Astrocyte of the cerebellum (primary cell): Measurements from ENCODE around the gene PRKN.

ENCODE experiments used
- DNase-seq: peaks from one replicate; pipeline ENCODE4 v3.0.0-alpha.2; 2011; ENCODE audit warnings: low read depth
- H3K4me3 ChIP-seq: 2 replicates; pipeline ENCODE4 v1.5.1; 2011; ENCODE audit warnings: mild to moderate bottlenecking, low read depth, low read length, moderate library complexity
- in situ Hi-C: cut with HindIII; loops from 2 replicates; pipeline ENCODE4 v1.10.0; 2017; ENCODE audit warnings: low sequenced_read_pairs
- TF ChIP-seq, protein P1 (sequence below): IDR thresholded peaks from 2 replicates; pipeline ENCODE4 v1.5.1; 2012; ENCODE audit warnings: low read length, low read depth, moderate library complexity, mild to moderate bottlenecking; ENCODE audit errors: missing control alignments

PRKN gene

DNA sequence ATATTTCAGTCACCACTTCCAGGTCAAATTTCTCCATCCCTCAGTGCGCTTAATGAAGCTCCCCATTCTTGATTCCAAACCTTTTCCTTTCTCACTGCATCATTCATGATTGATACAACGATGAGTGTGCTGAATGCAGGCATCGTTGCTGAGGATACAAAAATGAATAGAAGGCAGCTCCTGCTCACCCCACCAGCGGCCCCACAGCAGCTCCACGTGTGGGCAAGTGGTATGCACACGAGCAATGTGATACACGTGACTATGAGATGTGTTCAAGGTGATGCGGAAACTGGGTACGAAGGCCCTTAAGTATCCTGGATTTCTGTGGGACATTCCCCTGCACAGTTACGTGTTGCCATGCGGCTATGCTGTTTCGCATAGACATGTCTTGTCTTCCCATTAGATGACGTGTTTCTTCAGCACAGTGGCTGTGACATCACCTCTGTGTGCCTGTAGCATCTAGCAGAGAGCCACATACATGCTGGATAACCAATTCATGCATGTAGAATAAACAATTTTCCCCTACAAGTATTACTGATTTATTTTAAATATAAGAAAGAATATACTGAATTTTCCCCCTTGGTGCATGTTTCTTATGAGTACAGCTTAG lies 1193.2 kb downstream of the PRKN start:
- DNase-seq, result no peak
- TF ChIP-seq, protein P1, sequence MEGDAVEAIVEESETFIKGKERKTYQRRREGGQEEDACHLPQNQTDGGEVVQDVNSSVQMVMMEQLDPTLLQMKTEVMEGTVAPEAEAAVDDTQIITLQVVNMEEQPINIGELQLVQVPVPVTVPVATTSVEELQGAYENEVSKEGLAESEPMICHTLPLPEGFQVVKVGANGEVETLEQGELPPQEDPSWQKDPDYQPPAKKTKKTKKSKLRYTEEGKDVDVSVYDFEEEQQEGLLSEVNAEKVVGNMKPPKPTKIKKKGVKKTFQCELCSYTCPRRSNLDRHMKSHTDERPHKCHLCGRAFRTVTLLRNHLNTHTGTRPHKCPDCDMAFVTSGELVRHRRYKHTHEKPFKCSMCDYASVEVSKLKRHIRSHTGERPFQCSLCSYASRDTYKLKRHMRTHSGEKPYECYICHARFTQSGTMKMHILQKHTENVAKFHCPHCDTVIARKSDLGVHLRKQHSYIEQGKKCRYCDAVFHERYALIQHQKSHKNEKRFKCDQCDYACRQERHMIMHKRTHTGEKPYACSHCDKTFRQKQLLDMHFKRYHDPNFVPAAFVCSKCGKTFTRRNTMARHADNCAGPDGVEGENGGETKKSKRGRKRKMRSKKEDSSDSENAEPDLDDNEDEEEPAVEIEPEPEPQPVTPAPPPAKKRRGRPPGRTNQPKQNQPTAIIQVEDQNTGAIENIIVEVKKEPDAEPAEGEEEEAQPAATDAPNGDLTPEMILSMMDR, result no peak
- in situ Hi-C loops, result no loop called here
- no peak overlapping the region for H3K4me3 ChIP-seq

DNA sequence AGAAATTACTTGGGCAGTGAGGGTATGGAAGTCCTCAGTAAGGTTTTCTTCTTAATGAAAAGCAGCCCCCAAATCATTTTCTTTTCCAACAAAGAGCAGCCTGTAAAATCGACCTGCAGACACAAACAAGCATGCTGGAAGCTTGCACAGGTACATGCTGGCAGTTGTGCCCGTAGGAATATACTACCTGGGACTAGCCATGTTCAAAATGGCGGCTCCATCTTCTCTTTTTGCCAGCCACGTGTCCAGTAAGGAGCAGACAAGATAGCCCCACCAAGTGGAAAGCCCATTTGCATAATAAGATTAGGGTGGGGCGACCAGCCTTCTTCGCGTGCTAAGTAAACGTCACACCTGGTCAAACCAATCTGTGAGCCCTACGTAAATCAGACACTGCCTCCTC lies 1194.3 kb downstream of the PRKN start:
- no peak overlapping the region for H3K4me3 ChIP-seq
- DNase-seq, result no peak
- in situ Hi-C loops, result no loop called here
- TF ChIP-seq, protein P1, result no peak

DNA sequence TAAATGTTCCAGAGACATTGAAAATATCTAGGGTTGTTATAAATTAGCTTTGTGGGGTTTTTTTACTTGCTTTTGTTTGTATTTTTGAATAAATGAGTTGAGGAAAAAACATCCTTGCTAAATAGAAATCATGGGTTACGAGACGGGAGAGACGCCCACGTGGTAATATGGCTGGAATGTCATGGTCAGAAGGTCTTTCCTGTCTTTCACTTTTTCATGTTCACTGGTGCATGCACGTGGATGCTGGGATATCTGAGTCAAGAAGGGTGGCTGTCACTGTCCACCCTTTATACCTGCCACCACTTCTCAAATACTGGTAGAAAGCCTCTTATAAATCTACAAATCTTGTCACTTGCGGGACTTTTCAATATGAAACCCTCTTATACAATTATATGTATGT lies 1195.0 kb downstream of the PRKN start:
- TF ChIP-seq, protein P1, result no peak
- DNase-seq, result no peak
- H3K4me3 ChIP-seq, result no peak overlapping the region
- in situ Hi-C loops, result no loop called here

DNA sequence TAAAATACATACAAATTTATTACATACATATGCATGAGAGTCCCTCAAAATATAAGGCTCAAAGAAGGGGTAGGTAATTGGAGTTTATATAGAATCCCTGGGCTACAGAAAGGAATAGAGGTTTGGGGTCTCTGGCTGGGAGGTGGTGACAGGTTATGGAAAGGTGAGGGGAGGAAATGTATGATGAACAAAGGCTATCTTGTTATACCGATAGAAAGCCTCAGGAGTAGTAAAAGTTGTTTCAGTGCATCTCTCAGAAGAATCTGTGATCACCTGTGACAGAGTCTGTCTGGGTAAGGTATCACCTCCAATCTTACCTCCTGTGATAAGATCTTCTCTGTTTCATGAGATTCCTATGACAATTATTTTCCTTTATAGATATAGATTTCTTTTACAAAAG lies 1200.8 kb downstream of the PRKN start:
- TF ChIP-seq, protein P1, result no peak
- no peak for DNase-seq
- in situ Hi-C loops, result no loop called here
- H3K4me3 ChIP-seq, result no peak overlapping the region

DNA sequence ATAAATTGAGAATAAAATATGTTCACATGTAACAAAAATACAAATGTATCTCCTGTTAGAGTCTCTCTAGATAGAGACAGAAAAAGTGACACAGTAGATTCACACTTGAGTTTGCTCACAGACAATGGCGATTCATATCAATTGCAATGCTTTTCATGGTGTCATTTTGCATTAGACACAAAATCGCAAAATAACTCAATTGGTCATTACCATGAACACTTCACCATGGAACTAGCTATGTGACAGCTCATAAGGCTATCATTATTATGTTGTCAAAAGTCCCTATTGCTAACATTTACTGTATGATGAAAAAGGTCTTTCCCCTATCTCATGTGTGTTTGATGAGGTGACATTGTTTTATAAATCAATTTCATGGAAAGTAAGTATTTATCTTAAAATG lies 1204.2 kb downstream of the PRKN start:
- no peak for DNase-seq
- TF ChIP-seq, protein P1, result no peak
- in situ Hi-C loops, result no loop called here
- no peak overlapping the region for H3K4me3 ChIP-seq

DNA sequence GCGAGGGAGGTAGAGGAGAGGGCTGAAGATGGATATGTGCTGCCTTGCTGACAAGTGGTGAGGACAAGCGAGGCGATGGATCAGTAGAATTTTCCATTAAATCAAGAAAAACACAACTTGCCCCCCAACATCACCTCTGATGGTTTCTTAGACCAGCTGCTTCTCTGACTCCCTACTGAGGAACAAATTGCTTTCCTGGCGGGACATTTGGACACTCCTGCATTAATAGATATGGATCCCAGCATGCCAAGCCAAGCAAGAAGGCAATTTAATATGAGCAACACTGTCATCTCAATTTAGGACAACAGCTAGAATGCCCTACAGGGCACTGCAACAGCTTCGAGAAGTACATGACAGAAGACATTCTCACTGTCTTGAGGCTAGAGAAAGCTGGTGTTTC lies 1205.3 kb downstream of the PRKN start:
- no peak overlapping the region for H3K4me3 ChIP-seq
- no peak for DNase-seq
- in situ Hi-C loops, result no loop called here
- TF ChIP-seq, protein P1, result no peak
